IPS-18a (cell line): ENCODE results near the gene DUSP8.

Source experiments
- H3K27ac ChIP-seq: one replicate; pipeline ENCODE4 v1.5.1; 2013; ENCODE audit warnings: low read length
- H3K27me3 ChIP-seq: one replicate; pipeline ENCODE4 v1.6.1; 2013; ENCODE audit warnings: mild to moderate bottlenecking, low read length; ENCODE audit not compliant: control insufficient read depth, insufficient read depth
- H3K36me3 ChIP-seq: one replicate; pipeline ENCODE4 v1.6.1; 2013; ENCODE audit warnings: low read depth, low read length; ENCODE audit not compliant: control insufficient read depth
- H3K4me1 ChIP-seq: one replicate; pipeline ENCODE4 v1.6.1; 2013; ENCODE audit warnings: low read depth, low read length; ENCODE audit not compliant: control insufficient read depth
- H3K4me3 ChIP-seq: one replicate; pipeline ENCODE4 v1.5.1; 2013; ENCODE audit warnings: low read length
- H3K9ac ChIP-seq: one replicate; pipeline ENCODE4 v1.6.1; 2013; ENCODE audit warnings: mild to moderate bottlenecking, low read length, moderate library complexity
- H3K9me3 ChIP-seq: one replicate; pipeline ENCODE4 v1.6.1; 2013; ENCODE audit warnings: low read depth, low read length; ENCODE audit not compliant: control insufficient read depth

DUSP8 gene

DNA sequence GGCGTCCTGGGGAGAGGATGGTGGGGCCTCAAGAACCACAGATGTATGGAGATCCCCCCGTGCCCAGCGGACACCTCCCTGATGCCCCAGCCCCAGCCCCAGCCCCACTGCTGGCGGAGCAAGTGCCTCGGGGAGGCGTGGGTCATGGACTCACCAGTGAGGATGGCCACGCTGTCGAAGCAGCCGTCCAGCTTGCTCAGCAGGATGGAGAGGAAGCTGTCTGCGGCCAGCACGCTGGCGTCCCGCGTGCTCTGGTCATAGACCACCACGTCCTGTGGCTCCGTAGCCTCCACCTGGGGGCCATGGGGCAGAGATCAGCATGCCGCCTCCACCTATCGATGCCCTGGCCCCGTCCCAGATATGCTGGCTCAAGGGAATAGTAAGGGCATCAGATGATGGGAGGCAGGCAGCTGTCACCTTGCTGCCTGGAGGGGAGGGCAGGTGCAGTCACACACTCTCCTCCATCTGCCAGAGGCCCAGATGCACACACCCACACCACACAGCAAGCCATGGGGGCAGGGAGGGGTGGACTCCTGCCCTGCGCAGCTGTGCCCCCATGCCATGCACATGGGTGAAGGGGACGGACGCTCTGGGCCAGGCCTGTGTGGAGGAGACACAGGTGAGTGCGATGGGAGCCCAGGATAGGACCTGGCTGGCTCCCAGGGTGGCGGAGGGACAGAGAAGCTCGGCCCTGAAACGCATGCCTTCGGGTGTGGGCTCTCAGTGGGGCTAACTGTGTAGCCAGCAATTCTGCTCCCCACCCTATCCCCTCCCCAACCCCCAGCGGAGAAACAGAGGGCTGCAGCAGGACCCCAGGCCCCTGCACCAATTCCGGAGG is 8.2 kb downstream of the DUSP8 start:
- Histone ChIP-seq H3K4me1 (peaks cover 31% of the 10 kb centered on the region), H3K4me3 (no peak overlapping the region), H3K9me3 (no peaks in the 10 kb centered on the region), H3K9ac (no peak overlapping the region), H3K27ac (no peak overlapping the region), H3K36me3 (no peaks in the 10 kb centered on the region), H3K27me3 (peaks cover 13% of the 10 kb centered on the region)

DNA sequence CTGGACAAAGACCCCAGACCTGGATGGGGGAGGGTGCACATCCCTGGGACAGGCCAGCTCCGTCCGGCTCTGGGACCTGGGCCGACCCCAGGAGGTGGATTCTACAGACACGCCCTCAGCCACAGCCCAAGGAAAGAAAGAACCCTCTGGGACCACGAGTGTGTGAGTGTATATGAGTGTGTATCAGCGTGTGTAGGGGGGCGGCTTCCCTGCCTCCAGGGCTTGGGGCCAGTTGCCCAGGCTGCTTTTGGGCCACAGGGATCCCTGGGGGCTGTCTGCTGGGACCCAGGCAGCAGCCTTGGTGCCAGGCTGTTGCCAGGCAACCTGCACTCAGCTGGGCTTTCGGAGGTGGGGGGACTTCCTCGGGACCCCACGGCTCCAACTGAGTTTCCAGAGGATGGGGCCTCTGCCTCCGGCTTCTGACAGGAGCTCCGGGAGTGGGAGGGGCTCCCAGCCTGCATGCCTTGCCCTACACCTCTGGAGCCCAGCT is 8.9 kb downstream of the DUSP8 start:
- Histone ChIP-seq H3K4me1 (peaks cover 27% of the 10 kb centered on the region), H3K27ac (no peak overlapping the region), H3K4me3 (no peak overlapping the region), H3K27me3 (peaks cover 15% of the 10 kb centered on the region), H3K36me3 (no peaks in the 10 kb centered on the region), H3K9ac (no peak overlapping the region), H3K9me3 (no peaks in the 10 kb centered on the region)

DNA sequence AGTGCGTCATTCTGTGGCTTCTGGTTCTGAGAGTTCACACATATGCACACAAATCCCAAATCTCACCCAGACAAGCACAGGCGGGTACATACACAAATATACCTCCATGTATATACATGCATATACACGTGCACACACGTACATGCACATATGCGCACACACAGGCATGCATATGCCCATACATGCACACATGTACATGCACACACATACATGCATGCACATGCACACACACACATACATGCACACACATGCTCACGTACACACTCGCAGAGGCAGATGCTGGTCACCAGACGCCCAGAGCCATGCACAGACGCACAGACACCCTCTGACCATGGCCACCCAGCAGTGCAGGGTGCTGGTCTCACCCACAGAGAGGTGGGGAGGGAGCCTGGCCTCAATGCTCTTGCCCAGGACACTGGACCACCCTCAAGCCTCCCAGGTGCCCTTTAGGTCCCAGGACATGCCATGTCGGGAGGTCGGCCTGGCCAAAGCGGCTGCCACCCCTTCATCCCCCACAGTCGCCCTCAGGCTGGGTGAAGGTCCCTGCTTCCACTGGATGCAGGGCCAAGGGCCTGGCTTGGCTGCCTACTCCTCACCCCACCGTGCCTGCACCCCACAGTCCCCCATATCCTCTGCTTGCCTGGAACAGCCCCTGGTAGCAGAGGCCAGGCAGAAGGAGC is 9.5 kb downstream of the DUSP8 start:
- no peaks in the 10 kb centered on the region for H3K9me3 ChIP-seq
- H3K36me3 ChIP-seq, result no peaks in the 10 kb centered on the region
- peaks cover 20% of the 10 kb centered on the region for H3K27me3 ChIP-seq
- no peak overlapping the region for H3K4me3 ChIP-seq
- H3K4me1 ChIP-seq, result peaks cover 21% of the 10 kb centered on the region
- no peak overlapping the region for H3K27ac ChIP-seq
- H3K9ac ChIP-seq, result no peak overlapping the region

DNA sequence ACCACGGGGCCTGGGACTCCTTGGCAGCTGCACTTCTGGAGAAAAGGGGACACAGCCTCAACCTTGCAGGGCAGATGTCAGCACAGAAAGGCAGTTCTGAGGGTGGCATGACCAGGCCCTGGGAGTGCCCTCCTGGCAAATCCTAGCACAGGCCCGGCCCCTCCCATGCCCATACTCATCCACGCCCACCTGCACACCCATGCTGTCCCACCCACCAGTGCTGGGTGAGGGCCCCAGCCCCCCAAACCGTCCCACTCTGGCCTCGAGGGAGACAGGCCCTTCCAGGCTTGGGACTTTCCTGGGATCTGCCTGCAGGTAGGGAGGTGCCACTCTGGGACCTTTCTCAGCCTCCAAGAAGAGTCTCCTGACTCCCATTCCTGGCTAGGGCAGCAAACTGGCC is 10.1 kb downstream of the DUSP8 start:
- Histone ChIP-seq H3K4me1 (peaks cover 18% of the 10 kb centered on the region), H3K9ac (no peak overlapping the region), H3K27me3 (peaks cover 26% of the 10 kb centered on the region), H3K4me3 (no peak overlapping the region), H3K27ac (no peak overlapping the region), H3K9me3 (no peaks in the 10 kb centered on the region), H3K36me3 (no peaks in the 10 kb centered on the region)

DNA sequence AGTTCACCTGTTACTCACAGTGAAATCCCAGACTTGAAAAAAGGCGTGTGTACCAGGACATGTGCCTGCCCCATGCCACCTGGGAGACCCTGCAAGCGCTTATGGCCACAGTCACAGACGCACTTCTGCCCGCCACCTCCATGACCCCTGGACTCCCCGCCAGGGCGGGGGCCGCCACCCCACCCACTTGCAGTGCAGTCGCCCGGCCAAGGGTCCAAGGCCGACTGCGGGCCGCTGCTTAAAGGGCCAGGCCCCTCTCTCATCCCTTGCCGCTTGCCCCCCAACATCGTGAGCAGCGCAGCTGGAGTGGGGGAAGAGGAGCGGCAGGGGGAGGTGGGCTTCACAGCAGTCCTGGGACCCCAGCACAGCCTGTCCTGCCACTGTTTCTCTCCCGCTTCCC is 10.8 kb downstream of the DUSP8 start:
- Histone ChIP-seq H3K36me3 (no peaks in the 10 kb centered on the region), H3K4me3 (no peak overlapping the region), H3K4me1 (peaks cover 18% of the 10 kb centered on the region), H3K27me3 (peaks cover 30% of the 10 kb centered on the region), H3K9me3 (no peaks in the 10 kb centered on the region), H3K27ac (no peak overlapping the region), H3K9ac (no peak overlapping the region)

DNA sequence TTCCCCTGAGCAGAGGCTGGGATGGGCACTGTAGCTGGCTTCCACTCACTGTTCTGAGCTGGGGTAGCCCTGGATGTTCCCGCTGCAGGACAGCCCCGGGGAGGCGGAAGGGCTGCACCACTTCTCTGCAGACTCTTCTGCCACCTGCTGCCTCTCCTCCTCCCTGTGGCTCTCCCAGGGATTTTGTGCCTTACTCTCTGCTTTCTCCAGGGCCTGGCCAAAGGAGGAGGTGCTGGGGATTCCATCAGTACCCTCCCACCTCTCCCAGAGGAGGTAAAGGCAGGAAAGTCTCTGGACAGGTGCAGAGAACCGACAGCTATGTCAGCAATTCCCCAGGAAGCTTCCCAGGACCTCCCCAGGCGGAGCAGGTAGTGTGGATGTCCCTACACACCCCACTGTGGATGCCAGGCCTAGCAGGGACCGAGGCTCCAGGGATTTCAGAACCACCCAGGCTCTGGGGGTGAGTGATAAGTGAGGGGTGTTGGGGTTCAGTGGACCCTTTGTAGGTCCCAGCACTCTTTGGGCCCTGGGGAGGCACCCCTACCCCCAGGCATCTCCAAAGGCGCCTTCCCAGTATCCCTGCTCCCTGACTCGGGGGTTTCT is 11.3 kb downstream of the DUSP8 start:
- H3K4me1 ChIP-seq, result peaks cover 19% of the 10 kb centered on the region
- H3K9ac ChIP-seq, result no peak overlapping the region
- H3K36me3 ChIP-seq, result no peaks in the 10 kb centered on the region
- no peak overlapping the region for H3K4me3 ChIP-seq
- H3K27ac ChIP-seq, result no peak overlapping the region
- no peaks in the 10 kb centered on the region for H3K9me3 ChIP-seq
- peaks cover 35% of the 10 kb centered on the region for H3K27me3 ChIP-seq

DNA sequence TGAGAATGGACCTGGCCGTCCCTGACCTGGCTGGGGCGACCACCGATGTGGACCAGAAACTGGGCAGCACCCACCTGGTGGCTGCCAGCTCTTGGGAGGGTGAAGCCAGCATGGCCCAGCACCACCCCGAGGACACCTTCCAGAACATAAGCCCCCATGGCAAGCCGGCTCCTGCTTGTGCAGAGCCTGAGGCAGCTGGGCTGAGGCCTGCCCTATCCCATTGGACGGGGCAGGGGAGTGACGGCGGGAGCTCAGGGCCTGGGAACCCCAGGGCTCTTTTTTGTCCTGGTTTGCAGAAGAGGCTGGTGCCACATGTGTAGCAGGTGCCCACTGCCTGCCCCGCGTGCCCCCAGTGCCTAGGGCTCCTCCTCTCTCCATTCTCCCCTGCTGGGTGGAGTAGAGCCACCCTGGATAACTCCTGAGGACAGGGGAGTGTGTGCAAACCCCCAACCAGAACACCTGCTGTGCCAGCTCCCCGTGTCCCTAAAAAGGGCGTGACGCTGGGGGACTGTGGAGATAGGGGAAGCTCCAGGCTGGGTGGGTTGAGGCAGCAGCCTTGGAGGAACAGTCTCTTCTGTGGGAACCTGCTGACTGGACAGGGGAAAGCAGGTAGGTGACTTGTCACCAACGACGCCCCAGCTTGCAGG is 11.9 kb downstream of the DUSP8 start:
- Histone ChIP-seq H3K4me1 (peaks cover 22% of the 10 kb centered on the region), H3K36me3 (no peaks in the 10 kb centered on the region), H3K4me3 (no peak overlapping the region), H3K9me3 (no peaks in the 10 kb centered on the region), H3K27ac (no peak overlapping the region), H3K9ac (no peak overlapping the region), H3K27me3 (peaks cover 42% of the 10 kb centered on the region)

DNA sequence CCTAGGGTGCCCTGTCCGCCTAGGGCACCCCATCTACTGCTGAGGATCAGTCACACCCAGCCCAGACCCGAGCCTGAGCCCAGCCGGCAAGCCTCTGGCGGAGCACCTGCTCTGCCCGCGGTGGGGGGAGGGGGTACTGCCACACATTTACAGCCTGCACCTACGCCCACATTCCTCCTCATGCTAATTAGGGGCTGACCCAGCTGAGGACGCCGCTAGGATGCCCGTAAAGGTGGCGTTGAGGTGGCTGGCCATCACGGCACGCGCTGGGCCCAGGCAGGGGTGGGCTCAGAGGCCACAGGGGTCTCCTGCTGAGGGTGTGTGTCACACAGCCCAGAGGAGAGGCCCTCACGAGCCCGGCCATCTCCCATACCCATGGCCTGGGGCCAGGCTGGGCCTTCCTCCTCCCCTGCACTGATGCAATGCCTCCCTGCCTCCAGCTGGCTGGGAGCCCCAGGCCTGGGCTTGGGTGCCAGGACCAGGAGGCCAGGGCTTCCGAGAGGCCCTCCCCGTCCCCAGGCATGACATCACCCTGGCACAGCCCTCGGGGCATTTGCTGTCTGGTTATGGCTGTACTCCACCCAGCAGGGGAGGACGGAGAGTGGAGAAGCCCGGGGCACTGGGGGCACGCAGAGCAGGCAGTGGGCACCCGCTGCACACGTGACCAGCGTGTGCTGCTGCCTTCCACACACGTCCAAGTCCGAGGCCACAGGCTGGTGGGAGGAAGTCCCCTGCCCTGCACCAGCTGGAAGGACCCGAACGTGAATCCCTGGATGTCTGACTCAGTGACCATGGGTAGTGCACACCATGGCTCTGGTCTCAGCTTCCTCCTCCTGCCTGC is 12.7 kb downstream of the DUSP8 start:
- Histone ChIP-seq H3K4me1 (peaks cover 16% of the 10 kb centered on the region), H3K4me3 (no peak overlapping the region), H3K36me3 (no peaks in the 10 kb centered on the region), H3K9ac (no peak overlapping the region), H3K27ac (no peak overlapping the region), H3K27me3 (peaks cover 45% of the 10 kb centered on the region), H3K9me3 (no peaks in the 10 kb centered on the region)

DNA sequence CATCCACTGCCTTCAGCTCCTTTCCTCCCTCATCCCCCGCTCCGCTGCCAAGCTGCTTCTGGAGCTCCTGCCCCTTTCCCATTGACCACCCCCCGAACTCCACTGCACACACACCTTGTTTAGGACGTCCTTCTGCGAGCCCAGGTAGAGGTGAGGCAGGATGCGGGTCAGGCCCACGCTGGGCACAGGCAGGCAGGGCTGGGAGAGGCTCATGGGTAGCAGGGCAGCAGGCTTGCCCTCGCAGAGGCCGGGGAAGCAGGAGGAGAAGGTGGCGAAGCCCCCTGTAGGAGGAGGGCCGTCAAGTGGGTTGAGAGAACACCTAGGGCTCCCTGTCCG is 13.3 kb downstream of the DUSP8 start:
- no peak overlapping the region for H3K27ac ChIP-seq
- H3K27me3 ChIP-seq, result peaks cover 48% of the 10 kb centered on the region
- no peak overlapping the region for H3K4me3 ChIP-seq
- peaks cover 13% of the 10 kb centered on the region for H3K4me1 ChIP-seq
- no peaks in the 10 kb centered on the region for H3K36me3 ChIP-seq
- no peak overlapping the region for H3K9ac ChIP-seq
- H3K9me3 ChIP-seq, result no peaks in the 10 kb centered on the region

DNA sequence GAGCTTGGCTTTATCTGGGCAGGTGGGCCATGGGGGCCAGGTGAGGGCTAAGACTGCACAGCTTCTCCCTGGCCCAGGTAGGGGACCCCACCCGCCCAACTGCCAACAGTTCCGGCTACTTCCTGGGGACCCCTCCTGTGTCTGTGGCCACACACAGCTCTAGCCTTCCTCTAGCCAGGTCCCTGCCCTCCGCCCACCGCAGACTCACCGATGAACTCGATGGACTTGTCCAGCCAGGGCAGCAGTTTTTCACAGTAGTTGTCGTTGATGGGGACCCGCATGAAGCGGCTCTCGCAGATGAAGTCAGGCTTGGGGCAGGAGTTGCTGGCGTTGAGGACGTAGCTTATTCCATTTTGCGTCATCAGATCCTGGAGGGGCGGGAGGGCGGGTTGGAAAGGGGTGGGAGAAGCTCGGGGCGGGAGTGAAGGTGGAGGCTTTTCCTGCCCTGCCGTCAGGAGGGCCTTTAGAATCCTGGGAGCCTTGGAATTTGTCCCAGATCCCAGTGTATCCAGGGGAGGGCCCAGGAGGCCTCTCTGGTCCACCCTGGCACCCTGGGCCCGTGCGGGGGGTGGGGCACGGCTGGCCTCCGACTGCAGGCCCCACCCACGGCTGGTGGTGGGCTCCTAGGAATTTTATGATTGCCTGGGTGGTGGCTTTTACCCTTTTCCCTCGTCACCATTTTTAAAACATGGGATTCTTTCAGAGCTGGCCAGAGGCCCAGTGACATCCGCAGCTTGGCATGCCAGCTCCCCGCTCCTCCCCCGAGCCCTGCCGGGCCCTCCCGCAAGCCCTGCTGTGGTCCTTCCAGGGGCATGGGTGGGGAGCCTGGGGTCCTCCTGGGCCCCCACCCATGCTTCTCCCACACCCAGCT is 13.9 kb downstream of the DUSP8 start:
- Histone ChIP-seq H3K9ac (no peak overlapping the region), H3K4me3 (no peak overlapping the region), H3K9me3 (no peaks in the 10 kb centered on the region), H3K4me1 (peaks cover 13% of the 10 kb centered on the region), H3K27ac (no peak overlapping the region), H3K27me3 (peaks cover 54% of the 10 kb centered on the region), H3K36me3 (no peaks in the 10 kb centered on the region)
